Measurements from ENCODE around the gene TRPM2.

TRPM2 gene

GRCh38 chr21:44326716-44327602, 26.5 kb upstream of the TRPM2 start:
- Histone ChIP-seq H3K36me3 (ENCODE audit: control insufficient read depth, insufficient read depth, low read length) (no peaks in the 10 kb centered on the region), H3K27me3 (ENCODE audit: control insufficient read depth, insufficient read depth, low read length) (no peaks in the 10 kb centered on the region), H3K4me2 (ENCODE audit: low read length) (no peak overlapping the region), H3K4me1 (no peaks in the 10 kb centered on the region), H3K79me2 (no peaks in the 10 kb centered on the region), H3K9me3 (ENCODE audit: control insufficient read depth, low read length) (no peaks in the 10 kb centered on the region), H2AFZ (no peak overlapping the region), H3K9ac (no peak overlapping the region), H3K27ac (no peak overlapping the region), H3K4me3 (ENCODE audit: low read depth, low read length) (no peak overlapping the region)
- TF ChIP-seq CTCF (IDR thresholded peaks at IDR 0.05): no peak

- TF ChIP-seq CTCF (IDR thresholded peaks at IDR 0.05): no peak
- no peak overlapping the region for H3K9ac ChIP-seq
- H3K4me2 ChIP-seq (ENCODE audit: low read length): no peak overlapping the region
- no peaks in the 10 kb centered on the region for H3K9me3 ChIP-seq (ENCODE audit: control insufficient read depth, low read length)
- no peak overlapping the region for H2AFZ ChIP-seq
- H3K4me1 ChIP-seq: no peaks in the 10 kb centered on the region
- H3K36me3 ChIP-seq (ENCODE audit: control insufficient read depth, insufficient read depth, low read length): no peaks in the 10 kb centered on the region
- no peak overlapping the region for H3K4me3 ChIP-seq (ENCODE audit: low read depth, low read length)
- no peaks in the 10 kb centered on the region for H3K79me2 ChIP-seq
- no peak overlapping the region for H3K27ac ChIP-seq
- H3K27me3 ChIP-seq (ENCODE audit: control insufficient read depth, insufficient read depth, low read length): no peaks in the 10 kb centered on the region
Measured at GRCh38 chr21:44327603-44327974, 25.8 kb upstream of the TRPM2 start.

GRCh38 chr21:44328242-44328895, 25.1 kb upstream of the TRPM2 start:
- no peaks in the 10 kb centered on the region for H3K79me2 ChIP-seq
- H3K27me3 ChIP-seq (ENCODE audit: control insufficient read depth, insufficient read depth, low read length): no peaks in the 10 kb centered on the region
- no peak overlapping the region for H3K4me2 ChIP-seq (ENCODE audit: low read length)
- H3K4me3 ChIP-seq (ENCODE audit: low read depth, low read length): no peak overlapping the region
- H3K9me3 ChIP-seq (ENCODE audit: control insufficient read depth, low read length): no peaks in the 10 kb centered on the region
- no peaks in the 10 kb centered on the region for H3K36me3 ChIP-seq (ENCODE audit: control insufficient read depth, insufficient read depth, low read length)
- no peak for TF ChIP-seq CTCF (IDR thresholded peaks at IDR 0.05)
- H3K9ac ChIP-seq: no peak overlapping the region
- no peak overlapping the region for H2AFZ ChIP-seq
- no peaks in the 10 kb centered on the region for H3K4me1 ChIP-seq
- no peak overlapping the region for H3K27ac ChIP-seq

GRCh38 chr21:44329086-44329889, 24.1 kb upstream of the TRPM2 start:
- TF ChIP-seq CTCF (IDR thresholded peaks at IDR 0.05): no peak
- Histone ChIP-seq H3K27me3 (ENCODE audit: control insufficient read depth, insufficient read depth, low read length) (no peaks in the 10 kb centered on the region), H3K4me1 (no peaks in the 10 kb centered on the region), H3K27ac (no peak overlapping the region), H2AFZ (no peak overlapping the region), H3K36me3 (ENCODE audit: control insufficient read depth, insufficient read depth, low read length) (no peaks in the 10 kb centered on the region), H3K4me2 (ENCODE audit: low read length) (no peak overlapping the region), H3K4me3 (ENCODE audit: low read depth, low read length) (no peak overlapping the region), H3K9me3 (ENCODE audit: control insufficient read depth, low read length) (no peaks in the 10 kb centered on the region), H3K9ac (no peak overlapping the region), H3K79me2 (no peaks in the 10 kb centered on the region)
